CD4-positive, alpha-beta T cell treated with Interleukin-17A for 1 hour (primary cell): ENCODE results near the gene UNC5CL.

ENCODE experiments used
- DNase-seq: peaks from one replicate; pipeline ENCODE4 v3.0.0-alpha.2; 2020

Gene UNC5CL

GRCh38 chr6:41039060-41039998 is at the start of gene UNC5CL:
UNC5CL (minus strand) TSS chr6:41039221; CDS start chr6:41035074, 4,147 bp downstream.
- DNase-seq, result peak; percentile 59

GRCh38 chr6:41088451-41088850 is 49.4 kb upstream of the UNC5CL start:
- DNase-seq, result no peak

GRCh38 chr6:41085182-41085581 is 46.2 kb upstream of the UNC5CL start:
- DNase-seq, result no peak

- DNase-seq, result no peak
These were observed 44.1 kb upstream of the UNC5CL start for GRCh38 chr6:41083072-41083471.

- peak; percentile 47 for DNase-seq
These were observed 41.6 kb upstream of the UNC5CL start for GRCh38 chr6:41080621-41081020.

GRCh38 chr6:41079080-41079479 is 40.1 kb upstream of the UNC5CL start:
- no peak for DNase-seq

- no peak for DNase-seq
These were observed 39.1 kb upstream of the UNC5CL start for GRCh38 chr6:41078101-41078500.

- DNase-seq, result no peak
These were observed 38.5 kb upstream of the UNC5CL start for GRCh38 chr6:41077536-41077935.

GRCh38 chr6:41075651-41076626 is 36.9 kb upstream of the UNC5CL start:
- DNase-seq, result no peak

- no peak for DNase-seq
These were observed 35.8 kb upstream of the UNC5CL start for GRCh38 chr6:41074692-41075436.

- peak; percentile 70 for DNase-seq
These were observed 35.1 kb upstream of the UNC5CL start for GRCh38 chr6:41073968-41074691.

GRCh38 chr6:41073203-41073967 is 34.4 kb upstream of the UNC5CL start:
- DNase-seq, result peak; percentile 91

- no peak for DNase-seq
These were observed 33.8 kb upstream of the UNC5CL start, which contains the start of gene NFYA for GRCh38 chr6:41072836-41073202. NFYA (plus strand) TSS chr6:41072974; CDS start chr6:41079090, 6,116 bp downstream.

GRCh38 chr6:41071923-41072835 is 33.2 kb upstream of the UNC5CL start, which contains the start of gene OARD1:
OARD1 (minus strand) TSS chr6:41072356; CDS start chr6:41071634, 722 bp downstream.
- DNase-seq, result peak; percentile 100

- no peak for DNase-seq
These were observed 32.5 kb upstream of the UNC5CL start for GRCh38 chr6:41071501-41071922.

- peak; percentile 68 for DNase-seq
These were observed 27.9 kb upstream of the UNC5CL start for GRCh38 chr6:41066867-41067304.

- no peak for DNase-seq
These were observed 26.6 kb upstream of the UNC5CL start for GRCh38 chr6:41065550-41066026.

- DNase-seq, result no peak
These were observed 25.8 kb upstream of the UNC5CL start for GRCh38 chr6:41064841-41065240.

GRCh38 chr6:41063884-41064285 is 24.9 kb upstream of the UNC5CL start:
- DNase-seq, result no peak

GRCh38 chr6:41062056-41062455 is 23.0 kb upstream of the UNC5CL start:
- DNase-seq, result no peak
